Sigmoid colon (tissue), 4 donors: ENCODE results near the gene MTURN.

ENCODE experiments used
- CTCF ChIP-seq, 4 experiments: fragments of 450-650 bp in 3 of 4; fragments of 200-600 bp in 1 of 4; IDR thresholded peaks; one replicate each; pipeline ENCODE4 v1.5.1; 2016 to 2019; ENCODE audit warnings: antibody characterized with exemption in 4 of 4, mild to moderate bottlenecking in 3 of 4, moderate library complexity in 2 of 4
- EP300 ChIP-seq, 4 donors: sonication (generic); formaldehyde crosslinking; IDR thresholded peaks; one replicate each; pipeline ENCODE4 v1.6.1; 2017; ENCODE audit warnings: antibody characterized with exemption in 4 of 4
- POLR2A ChIP-seq, 2 donors: fragments of 450-650 bp; IDR thresholded peaks; one replicate each; pipeline ENCODE4 v1.6.1; 2016; ENCODE audit warnings: antibody characterized with exemption in 2 of 2, mild to moderate bottlenecking in 2 of 2, moderate library complexity in 2 of 2
- POLR2AphosphoS5 ChIP-seq, 4 donors: sonication (generic); formaldehyde crosslinking; IDR thresholded peaks; one replicate each; pipeline ENCODE4 v1.6.1; 2017; ENCODE audit warnings: antibody characterized with exemption in 4 of 4

GRCh38 chr7:30143748-30144251 lies 9.0 kb downstream of the MTURN start:
- no peak for TF ChIP-seq CTCF (IDR thresholded peaks at IDR 0.05)
- TF ChIP-seq POLR2AphosphoS5 (IDR thresholded peaks at IDR 0.05) = no peak
- no peak for TF ChIP-seq POLR2A (IDR thresholded peaks at IDR 0.05)
- TF ChIP-seq EP300 (IDR thresholded peaks at IDR 0.05) = no peak
